ENCODE results near the gene MCL1. TPM values are rescaled to one million over a fixed set of nuclear protein-coding genes. Genes with fewer than 3 reads are reported as not detected.
"Not testable (repeated sequence)": the region's sequence is repeated elsewhere in the genome, so short reads cannot be mapped to it uniquely, and the experiment has no call there.

Gene MCL1
- total RNA-seq, 1 experiment from 2014 or later: 145 TPM

DNA sequence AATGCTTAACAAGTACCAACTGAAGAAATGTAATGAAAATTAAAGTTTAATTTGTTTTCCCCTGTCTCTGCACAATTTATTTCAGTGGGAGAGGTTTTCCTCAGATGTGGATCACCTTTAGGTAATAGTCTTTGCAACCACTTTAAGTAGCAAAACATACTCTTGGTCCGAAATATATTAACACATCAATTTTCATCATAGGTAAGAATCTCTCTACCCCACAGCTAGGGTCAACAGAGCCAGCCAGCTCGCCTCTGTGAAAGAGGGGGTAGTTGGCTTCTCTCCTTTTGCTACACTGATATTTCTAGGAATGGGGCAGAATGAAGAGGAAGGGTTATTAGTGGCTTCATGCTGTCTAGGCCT, 24.8 kb upstream of the MCL1 start:
- Histone ChIP-seq H3F3A (ENCODE audit: insufficient read depth, low read depth) (peaks cover 42% of the 10 kb centered on the region), H3K79me2 (ENCODE audit: low read depth) (peaks cover 23% of the 10 kb centered on the region; the same call in 1 of the 2 replicates), H3K4me1 (replicated peaks; ENCODE audit: insufficient read depth) (peaks cover 30% of the 10 kb centered on the region), H3K9me2 (ENCODE audit: insufficient read depth) (no peaks in the 10 kb centered on the region), H3K27ac (peak overlapping the region; percentile 88), H3K36me3 (ENCODE audit: low read depth) (peaks cover 6% of the 10 kb centered on the region; the same call in 1 of the 2 replicates), H3K4me3 (no peak overlapping the region; the same call in 1 of the 2 replicates), H4K20me1 (ENCODE audit: insufficient read depth) (no peaks in the 10 kb centered on the region), H3K27me3 (ENCODE audit: insufficient read depth, low read depth) (no peaks in the 10 kb centered on the region), H3K9me3 (ENCODE audit: insufficient read depth, low read depth) (no peaks in the 10 kb centered on the region), H3K4me2 (peak overlapping the region; percentile 61), H2AFZ (no peak overlapping the region)
- CTCF ChIA-PET: interaction anchor here (0.5 kb wide), 1 partner anchor 322 kb away, joined by 13 read pairs; the partner anchor contains the start of gene SETDB1
- POLR2A ChIA-PET (ENCODE audit: unreplicated experiment): interaction anchor here (1.1 kb wide), 1 partner anchor 25 kb away, joined by 6 read pairs; the partner anchor contains the start of gene MCL1
- intact Hi-C loops (cut with micrococcal nuclease; ENCODE audit: unreplicated experiment): no loop called here
- TSS peak; percentile 75 for BruUV-seq (replicated peaks)
- no peak for TF ChIP-seq EZH2 (IDR thresholded peaks at IDR 0.05; ENCODE audit: low read depth)
- TF ChIP-seq, protein P1, sequence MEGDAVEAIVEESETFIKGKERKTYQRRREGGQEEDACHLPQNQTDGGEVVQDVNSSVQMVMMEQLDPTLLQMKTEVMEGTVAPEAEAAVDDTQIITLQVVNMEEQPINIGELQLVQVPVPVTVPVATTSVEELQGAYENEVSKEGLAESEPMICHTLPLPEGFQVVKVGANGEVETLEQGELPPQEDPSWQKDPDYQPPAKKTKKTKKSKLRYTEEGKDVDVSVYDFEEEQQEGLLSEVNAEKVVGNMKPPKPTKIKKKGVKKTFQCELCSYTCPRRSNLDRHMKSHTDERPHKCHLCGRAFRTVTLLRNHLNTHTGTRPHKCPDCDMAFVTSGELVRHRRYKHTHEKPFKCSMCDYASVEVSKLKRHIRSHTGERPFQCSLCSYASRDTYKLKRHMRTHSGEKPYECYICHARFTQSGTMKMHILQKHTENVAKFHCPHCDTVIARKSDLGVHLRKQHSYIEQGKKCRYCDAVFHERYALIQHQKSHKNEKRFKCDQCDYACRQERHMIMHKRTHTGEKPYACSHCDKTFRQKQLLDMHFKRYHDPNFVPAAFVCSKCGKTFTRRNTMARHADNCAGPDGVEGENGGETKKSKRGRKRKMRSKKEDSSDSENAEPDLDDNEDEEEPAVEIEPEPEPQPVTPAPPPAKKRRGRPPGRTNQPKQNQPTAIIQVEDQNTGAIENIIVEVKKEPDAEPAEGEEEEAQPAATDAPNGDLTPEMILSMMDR (conservative IDR thresholded peaks at IDR 0.05): no peak
- no peak for DNase-seq

DNA sequence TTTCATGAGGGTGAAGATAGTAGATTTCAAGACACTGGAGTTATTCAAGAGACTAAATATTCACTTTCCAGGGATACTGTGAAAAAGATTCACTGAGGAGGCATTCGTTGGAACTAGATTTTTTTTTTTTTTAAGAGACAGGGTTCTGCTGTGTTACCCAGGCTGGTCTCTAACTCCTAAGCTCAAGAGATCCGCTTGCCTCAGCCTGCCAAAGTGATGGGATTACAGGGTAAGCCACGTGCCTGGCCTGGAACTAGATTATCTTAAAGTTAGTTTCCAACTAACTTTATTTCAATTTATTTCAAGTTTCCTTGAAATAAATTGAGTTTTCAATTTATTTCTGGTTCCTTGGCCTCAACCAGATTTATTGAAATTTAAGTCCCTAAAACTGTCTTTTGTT, 24.3 kb upstream of the MCL1 start:
- peaks cover 20% of the 10 kb centered on the region; the same call in 1 of the 2 replicates for H3K79me2 ChIP-seq (ENCODE audit: low read depth)
- peak overlapping the region; percentile 61 for H3K4me2 ChIP-seq
- intact Hi-C loops (cut with micrococcal nuclease; ENCODE audit: unreplicated experiment): no loop called here
- H3K36me3 ChIP-seq (ENCODE audit: low read depth): peaks cover 6% of the 10 kb centered on the region; the same call in 1 of the 2 replicates
- no peaks in the 10 kb centered on the region for H4K20me1 ChIP-seq (ENCODE audit: insufficient read depth)
- H3K27me3 ChIP-seq (ENCODE audit: insufficient read depth, low read depth): no peaks in the 10 kb centered on the region
- H3K9me2 ChIP-seq (ENCODE audit: insufficient read depth): no peaks in the 10 kb centered on the region
- peaks cover 42% of the 10 kb centered on the region for H3F3A ChIP-seq (ENCODE audit: insufficient read depth, low read depth)
- no peak for DNase-seq
- no TSS peak for BruUV-seq (replicated peaks)
- peaks cover 30% of the 10 kb centered on the region for H3K4me1 ChIP-seq (replicated peaks; ENCODE audit: insufficient read depth)
- no peak overlapping the region for H3K4me3 ChIP-seq
- POLR2A ChIA-PET (ENCODE audit: unreplicated experiment): interaction anchor here (0.7 kb wide), 1 partner anchor 26 kb away, joined by 4 read pairs; no protein-coding TSS in a partner anchor
- no peak for TF ChIP-seq EZH2 (IDR thresholded peaks at IDR 0.05; ENCODE audit: low read depth)
- TF ChIP-seq, protein P1 (conservative IDR thresholded peaks at IDR 0.05): no peak
- H3K9me3 ChIP-seq (ENCODE audit: insufficient read depth, low read depth): no peaks in the 10 kb centered on the region
- peak overlapping the region; percentile 88 for H3K27ac ChIP-seq
- H2AFZ ChIP-seq: no peak overlapping the region
- CTCF ChIA-PET: interaction anchor here (0.6 kb wide), 1 partner anchor 43 kb away, joined by 3 read pairs; no protein-coding TSS in a partner anchor

GRCh38 chr1:150602372-150602771, 23.0 kb upstream of the MCL1 start:
- H3K36me3 ChIP-seq (ENCODE audit: low read depth); H4K20me1 ChIP-seq (ENCODE audit: insufficient read depth); DNase-seq; H3K4me3 ChIP-seq; H3K27me3 ChIP-seq (ENCODE audit: insufficient read depth, low read depth); H3K27ac ChIP-seq; H3K9me3 ChIP-seq (ENCODE audit: insufficient read depth, low read depth); BruUV-seq (replicated peaks); intact Hi-C loops (cut with micrococcal nuclease; ENCODE audit: unreplicated experiment); H3K9me2 ChIP-seq (ENCODE audit: insufficient read depth); CTCF ChIA-PET; H2AFZ ChIP-seq; H3K4me2 ChIP-seq: not testable (repeated sequence)
- Histone ChIP-seq H3K79me2 (ENCODE audit: low read depth) (0 out of 2 replicates have a peak, but pooled peaks cover 14% of the 10 kb centered on the region), H3F3A (ENCODE audit: insufficient read depth, low read depth) (peaks cover 43% of the 10 kb centered on the region), H3K4me1 (replicated peaks; ENCODE audit: insufficient read depth) (peaks cover 30% of the 10 kb centered on the region)
- POLR2A ChIA-PET (ENCODE audit: unreplicated experiment): interaction anchor here (0.7 kb wide), 1 partner anchor 364 kb away, joined by 3 read pairs; no protein-coding TSS in a partner anchor
